ENCODE data around the gene SRGAP2.
"Not testable (repeated sequence)": the region's sequence is repeated elsewhere in the genome, so short reads cannot be mapped to it uniquely, and the experiment has no call there.

DNA sequence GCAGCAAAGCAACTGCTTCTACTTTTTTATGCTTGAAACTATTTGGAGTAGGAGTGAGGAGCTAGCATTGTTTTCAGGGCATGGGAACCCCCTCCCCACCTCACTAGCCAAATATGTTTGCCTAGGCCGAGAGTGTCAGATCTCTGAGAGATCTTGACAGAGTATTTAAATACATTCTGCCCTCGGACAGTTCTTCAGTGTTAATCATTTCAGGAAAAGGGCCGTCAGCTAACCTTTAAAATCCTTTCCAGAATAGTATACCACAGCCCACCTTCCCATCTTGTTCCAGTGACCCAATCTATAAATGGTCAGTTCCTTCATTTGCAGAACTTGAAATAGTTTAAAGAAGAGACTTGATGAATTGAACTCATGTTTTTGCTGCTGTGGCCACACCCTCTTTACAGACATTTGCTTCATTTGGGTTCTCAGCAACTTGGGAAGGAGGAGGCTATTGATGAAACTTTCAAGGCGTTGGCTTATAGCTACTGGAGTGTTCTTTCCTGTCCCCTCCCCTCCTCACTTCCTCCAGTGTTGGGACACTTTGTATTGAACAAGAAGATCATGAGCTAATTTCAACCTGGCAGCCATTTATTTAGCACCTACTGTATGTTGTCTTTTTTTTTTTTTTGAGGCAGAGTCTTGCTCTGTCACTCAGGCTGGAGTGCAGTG lies 17.1 kb downstream of the SRGAP2 start:
- TF ChIP-seq NFE2L2 (IDR thresholded peaks at IDR 0.05; ENCODE audit: low read depth, low read length); POLR2A (IDR thresholded peaks at IDR 0.05; ENCODE audit: low read depth, low read length); BHLHE40 (IDR thresholded peaks at IDR 0.05; ENCODE audit: low read depth, low read length); RAD21 (IDR thresholded peaks at IDR 0.05; ENCODE audit: low read length); ELK1 (IDR thresholded peaks at IDR 0.05; ENCODE audit: borderline replicate concordance, low read depth, low read length); MAFK (IDR thresholded peaks at IDR 0.05; ENCODE audit: low read depth, low read length): not testable (repeated sequence)
- TF ChIP-seq, protein P1, sequence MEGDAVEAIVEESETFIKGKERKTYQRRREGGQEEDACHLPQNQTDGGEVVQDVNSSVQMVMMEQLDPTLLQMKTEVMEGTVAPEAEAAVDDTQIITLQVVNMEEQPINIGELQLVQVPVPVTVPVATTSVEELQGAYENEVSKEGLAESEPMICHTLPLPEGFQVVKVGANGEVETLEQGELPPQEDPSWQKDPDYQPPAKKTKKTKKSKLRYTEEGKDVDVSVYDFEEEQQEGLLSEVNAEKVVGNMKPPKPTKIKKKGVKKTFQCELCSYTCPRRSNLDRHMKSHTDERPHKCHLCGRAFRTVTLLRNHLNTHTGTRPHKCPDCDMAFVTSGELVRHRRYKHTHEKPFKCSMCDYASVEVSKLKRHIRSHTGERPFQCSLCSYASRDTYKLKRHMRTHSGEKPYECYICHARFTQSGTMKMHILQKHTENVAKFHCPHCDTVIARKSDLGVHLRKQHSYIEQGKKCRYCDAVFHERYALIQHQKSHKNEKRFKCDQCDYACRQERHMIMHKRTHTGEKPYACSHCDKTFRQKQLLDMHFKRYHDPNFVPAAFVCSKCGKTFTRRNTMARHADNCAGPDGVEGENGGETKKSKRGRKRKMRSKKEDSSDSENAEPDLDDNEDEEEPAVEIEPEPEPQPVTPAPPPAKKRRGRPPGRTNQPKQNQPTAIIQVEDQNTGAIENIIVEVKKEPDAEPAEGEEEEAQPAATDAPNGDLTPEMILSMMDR (conservative IDR thresholded peaks at IDR 0.05; ENCODE audit: low read depth, low read length), result not testable (repeated sequence)

Data from IMR-90 (cell line).